ENCODE data around the gene CD226. TPM values are rescaled to one million over a fixed set of nuclear protein-coding genes. Genes with fewer than 3 reads are reported as not detected.

CD226 gene
- total and polyA plus RNA-seq, 10 of the 15 experiments (the other 5 are each of a cell fraction or from before 2014, with no cell fraction given), result 12.9 to 68.8 (median 47.3) TPM

DNA sequence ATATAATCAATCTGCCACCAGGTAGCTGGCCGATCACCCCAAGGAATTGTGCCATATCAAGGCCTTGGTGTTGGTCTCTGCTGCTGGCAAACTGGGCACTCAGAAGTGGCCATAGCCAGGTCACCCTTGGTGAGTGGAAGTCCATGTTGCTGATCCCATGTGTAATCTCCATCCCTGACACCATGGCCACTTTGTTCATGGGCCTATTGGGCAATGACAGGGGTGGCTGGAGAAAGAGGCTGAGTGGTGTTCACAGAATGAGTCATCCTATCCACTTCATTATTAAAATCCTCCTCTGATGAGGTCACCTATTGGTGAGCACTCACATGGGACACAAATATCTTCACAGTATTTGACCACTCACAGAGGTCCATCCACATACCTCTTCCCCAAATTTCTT, 26.7 kb upstream of the CD226 start:
- H3K4me3 ChIP-seq, result no peak overlapping the region
- H3K4me2 ChIP-seq (ENCODE audit: control insufficient read depth, insufficient read depth), result no peak overlapping the region
- DNase-seq (ENCODE audit: low read depth, low spot score), result no peak
- no peaks in the 10 kb centered on the region for H3K79me2 ChIP-seq (ENCODE audit: control insufficient read depth, insufficient read depth, low read length)
- POLR2A ChIA-PET, result no interaction called here
- no peaks in the 10 kb centered on the region for H4K20me1 ChIP-seq (ENCODE audit: control insufficient read depth, insufficient read depth)
- in situ Hi-C loops (cut with MboI) (no loop called here), intact Hi-C loops (cut with micrococcal nuclease; ENCODE audit: unreplicated experiment) (no loop called here)
- no peak overlapping the region for H3K9ac ChIP-seq (ENCODE audit: control insufficient read depth, insufficient read depth, low read length)
- ATAC-seq, result no peak
- no peak for FAIRE-seq
- peaks cover 0 to 4% of the 10 kb centered on the region in 2 experiments; a peak in 1 of 4 replicates for H3K36me3 ChIP-seq (ENCODE audit: control insufficient read depth in 2 of 2, insufficient read depth in 2 of 2, low read length in 1 of 2)
- BruUV-seq (replicated peaks), result no TSS peak
- H3K9me3 ChIP-seq (replicated peaks; ENCODE audit: control insufficient read depth, insufficient read depth, low read length), result peaks cover 10% of the 10 kb centered on the region; the same call in 2 of the 3 replicates
- H3K27me3 ChIP-seq (replicated peaks in 1 of 2; ENCODE audit: control insufficient read depth in 2 of 2, insufficient read depth in 2 of 2, low read length in 1 of 2), result no peaks in the 10 kb centered on the region
- 93% methylated on average over 1 of the region's 1 CpG for WGBS (ENCODE audit: insufficient coverage, insufficient replicate concordance, low lambda C conversion rate, missing lambda C conversion rate)
- no peak overlapping the region for H3K27ac ChIP-seq (ENCODE audit: control insufficient read depth, insufficient read depth)
- TF ChIP-seq WRNIP1 (IDR thresholded peaks at IDR 0.05; ENCODE audit: borderline replicate concordance, low read depth, low read length), result no peak
- no peak for TF ChIP-seq CBX5 (IDR thresholded peaks at IDR 0.05; ENCODE audit: low read depth)
- TF ChIP-seq, protein P1, sequence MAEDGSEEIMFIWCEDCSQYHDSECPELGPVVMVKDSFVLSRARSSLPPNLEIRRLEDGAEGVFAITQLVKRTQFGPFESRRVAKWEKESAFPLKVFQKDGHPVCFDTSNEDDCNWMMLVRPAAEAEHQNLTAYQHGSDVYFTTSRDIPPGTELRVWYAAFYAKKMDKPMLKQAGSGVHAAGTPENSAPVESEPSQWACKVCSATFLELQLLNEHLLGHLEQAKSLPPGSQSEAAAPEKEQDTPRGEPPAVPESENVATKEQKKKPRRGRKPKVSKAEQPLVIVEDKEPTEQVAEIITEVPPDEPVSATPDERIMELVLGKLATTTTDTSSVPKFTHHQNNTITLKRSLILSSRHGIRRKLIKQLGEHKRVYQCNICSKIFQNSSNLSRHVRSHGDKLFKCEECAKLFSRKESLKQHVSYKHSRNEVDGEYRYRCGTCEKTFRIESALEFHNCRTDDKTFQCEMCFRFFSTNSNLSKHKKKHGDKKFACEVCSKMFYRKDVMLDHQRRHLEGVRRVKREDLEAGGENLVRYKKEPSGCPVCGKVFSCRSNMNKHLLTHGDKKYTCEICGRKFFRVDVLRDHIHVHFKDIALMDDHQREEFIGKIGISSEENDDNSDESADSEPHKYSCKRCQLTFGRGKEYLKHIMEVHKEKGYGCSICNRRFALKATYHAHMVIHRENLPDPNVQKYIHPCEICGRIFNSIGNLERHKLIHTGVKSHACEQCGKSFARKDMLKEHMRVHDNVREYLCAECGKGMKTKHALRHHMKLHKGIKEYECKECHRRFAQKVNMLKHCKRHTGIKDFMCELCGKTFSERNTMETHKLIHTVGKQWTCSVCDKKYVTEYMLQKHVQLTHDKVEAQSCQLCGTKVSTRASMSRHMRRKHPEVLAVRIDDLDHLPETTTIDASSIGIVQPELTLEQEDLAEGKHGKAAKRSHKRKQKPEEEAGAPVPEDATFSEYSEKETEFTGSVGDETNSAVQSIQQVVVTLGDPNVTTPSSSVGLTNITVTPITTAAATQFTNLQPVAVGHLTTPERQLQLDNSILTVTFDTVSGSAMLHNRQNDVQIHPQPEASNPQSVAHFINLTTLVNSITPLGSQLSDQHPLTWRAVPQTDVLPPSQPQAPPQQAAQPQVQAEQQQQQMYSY (CRISPR knock-in tag; IDR thresholded peaks at IDR 0.05), result no peak
- TF ChIP-seq, protein P2, sequence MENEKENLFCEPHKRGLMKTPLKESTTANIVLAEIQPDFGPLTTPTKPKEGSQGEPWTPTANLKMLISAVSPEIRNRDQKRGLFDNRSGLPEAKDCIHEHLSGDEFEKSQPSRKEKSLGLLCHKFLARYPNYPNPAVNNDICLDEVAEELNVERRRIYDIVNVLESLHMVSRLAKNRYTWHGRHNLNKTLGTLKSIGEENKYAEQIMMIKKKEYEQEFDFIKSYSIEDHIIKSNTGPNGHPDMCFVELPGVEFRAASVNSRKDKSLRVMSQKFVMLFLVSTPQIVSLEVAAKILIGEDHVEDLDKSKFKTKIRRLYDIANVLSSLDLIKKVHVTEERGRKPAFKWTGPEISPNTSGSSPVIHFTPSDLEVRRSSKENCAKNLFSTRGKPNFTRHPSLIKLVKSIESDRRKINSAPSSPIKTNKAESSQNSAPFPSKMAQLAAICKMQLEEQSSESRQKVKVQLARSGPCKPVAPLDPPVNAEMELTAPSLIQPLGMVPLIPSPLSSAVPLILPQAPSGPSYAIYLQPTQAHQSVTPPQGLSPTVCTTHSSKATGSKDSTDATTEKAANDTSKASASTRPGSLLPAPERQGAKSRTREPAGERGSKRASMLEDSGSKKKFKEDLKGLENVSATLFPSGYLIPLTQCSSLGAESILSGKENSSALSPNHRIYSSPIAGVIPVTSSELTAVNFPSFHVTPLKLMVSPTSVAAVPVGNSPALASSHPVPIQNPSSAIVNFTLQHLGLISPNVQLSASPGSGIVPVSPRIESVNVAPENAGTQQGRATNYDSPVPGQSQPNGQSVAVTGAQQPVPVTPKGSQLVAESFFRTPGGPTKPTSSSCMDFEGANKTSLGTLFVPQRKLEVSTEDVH (IDR thresholded peaks at IDR 0.05; ENCODE audit: low read depth, partially characterized antibody), result no peak
- TF ChIP-seq, protein P3, sequence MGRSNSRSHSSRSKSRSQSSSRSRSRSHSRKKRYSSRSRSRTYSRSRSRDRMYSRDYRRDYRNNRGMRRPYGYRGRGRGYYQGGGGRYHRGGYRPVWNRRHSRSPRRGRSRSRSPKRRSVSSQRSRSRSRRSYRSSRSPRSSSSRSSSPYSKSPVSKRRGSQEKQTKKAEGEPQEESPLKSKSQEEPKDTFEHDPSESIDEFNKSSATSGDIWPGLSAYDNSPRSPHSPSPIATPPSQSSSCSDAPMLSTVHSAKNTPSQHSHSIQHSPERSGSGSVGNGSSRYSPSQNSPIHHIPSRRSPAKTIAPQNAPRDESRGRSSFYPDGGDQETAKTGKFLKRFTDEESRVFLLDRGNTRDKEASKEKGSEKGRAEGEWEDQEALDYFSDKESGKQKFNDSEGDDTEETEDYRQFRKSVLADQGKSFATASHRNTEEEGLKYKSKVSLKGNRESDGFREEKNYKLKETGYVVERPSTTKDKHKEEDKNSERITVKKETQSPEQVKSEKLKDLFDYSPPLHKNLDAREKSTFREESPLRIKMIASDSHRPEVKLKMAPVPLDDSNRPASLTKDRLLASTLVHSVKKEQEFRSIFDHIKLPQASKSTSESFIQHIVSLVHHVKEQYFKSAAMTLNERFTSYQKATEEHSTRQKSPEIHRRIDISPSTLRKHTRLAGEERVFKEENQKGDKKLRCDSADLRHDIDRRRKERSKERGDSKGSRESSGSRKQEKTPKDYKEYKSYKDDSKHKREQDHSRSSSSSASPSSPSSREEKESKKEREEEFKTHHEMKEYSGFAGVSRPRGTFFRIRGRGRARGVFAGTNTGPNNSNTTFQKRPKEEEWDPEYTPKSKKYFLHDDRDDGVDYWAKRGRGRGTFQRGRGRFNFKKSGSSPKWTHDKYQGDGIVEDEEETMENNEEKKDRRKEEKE (IDR thresholded peaks at IDR 0.05), result no peak
- no peak for TF ChIP-seq GABPA (IDR thresholded peaks at IDR 0.05; ENCODE audit: low read depth)
- TF ChIP-seq HDAC2 (IDR thresholded peaks at IDR 0.05), result no peak
- TF ChIP-seq KLF5 (IDR thresholded peaks at IDR 0.05; ENCODE audit: partially characterized antibody), result no peak
- no peak for TF ChIP-seq NFXL1 (IDR thresholded peaks at IDR 0.05; ENCODE audit: borderline replicate concordance)
- TF ChIP-seq ZNF274 (IDR thresholded peaks at IDR 0.05; ENCODE audit: insufficient read depth, insufficient read length), result no peak
- no peak for TF ChIP-seq CHD4 (IDR thresholded peaks at IDR 0.05)
- SMC1A ChIA-PET (ENCODE audit: uncharacterized antibody, unreplicated experiment), result no interaction called here
- peaks cover 10% of the 10 kb centered on the region for H3K4me1 ChIP-seq (ENCODE audit: control insufficient read depth, insufficient read depth, low read length)
- RAD21 ChIA-PET (ENCODE audit: unreplicated experiment), result no interaction called here
- no peak overlapping the region for H2AFZ ChIP-seq (ENCODE audit: control insufficient read depth, low read depth, low read length)
- CTCF ChIA-PET, result interaction anchor here (1.3 kb wide), 1 partner anchor 21 kb away, joined by 3 read pairs; no protein-coding TSS in a partner anchor
